SK-N-MC (cell line): ENCODE data around the gene XXYLT1.

ENCODE experiments used
- EZH2 ChIP-seq: fragments of 200-600 bp; sonication (generic); IDR thresholded peaks from one replicate; pipeline ENCODE4 v1.6.1; 2017; ENCODE audit warnings: antibody characterized with exemption
- FOXP2 ChIP-seq: optimal IDR thresholded peaks from 2 replicates; pipeline ENCODE3; 2011; ENCODE audit warnings: mild to moderate bottlenecking, moderate library complexity; ENCODE audit not compliant: insufficient read depth; ENCODE audit errors: extremely low read length, control extremely low read depth
- POLR2AphosphoS5 ChIP-seq: IDR thresholded peaks from 2 replicates; pipeline ENCODE4 v1.6.1; 2012; ENCODE audit warnings: mild to moderate bottlenecking, low read depth, low read length, borderline replicate concordance

- TF ChIP-seq EZH2 (no peak), POLR2AphosphoS5 (no peak), FOXP2 (no peak)
These were observed 102.8 kb downstream of the XXYLT1 start for GRCh38 chr3:195168009-195168762.
